ENCODE measurements around the gene DNAJC22.
"Not testable (repeated sequence)": the region's sequence is repeated elsewhere in the genome, so short reads cannot be mapped to it uniquely, and the experiment has no call there.

The DNAJC22 gene

GRCh38 chr12:49309386-49309785 is 37.3 kb upstream of the DNAJC22 start:
- H3K4me3 ChIP-seq (ENCODE audit: low read depth, low read length) = no peak overlapping the region
- TF ChIP-seq CTCF (IDR thresholded peaks at IDR 0.05; ENCODE audit: low read depth, low read length) = no peak
- in situ Hi-C loops (cut with HindIII; ENCODE audit: low sequenced_read_pairs) = no loop called here
- DNase-seq (ENCODE audit: low read depth, low spot score) = no peak

GRCh38 chr12:49310451-49311000 is 36.2 kb upstream of the DNAJC22 start:
- H3K4me3 ChIP-seq (ENCODE audit: low read depth, low read length); DNase-seq (ENCODE audit: low read depth, low spot score); in situ Hi-C loops (cut with HindIII; ENCODE audit: low sequenced_read_pairs): not testable (repeated sequence)

GRCh38 chr12:49314811-49315210 is 31.9 kb upstream of the DNAJC22 start:
- TF ChIP-seq CTCF (IDR thresholded peaks at IDR 0.05; ENCODE audit: low read depth, low read length) = no peak
- in situ Hi-C loops (cut with HindIII; ENCODE audit: low sequenced_read_pairs) = no loop called here
- H3K4me3 ChIP-seq (ENCODE audit: low read depth, low read length) = no peak overlapping the region
- no peak for DNase-seq (ENCODE audit: low read depth, low spot score)

GRCh38 chr12:49317118-49317517 is 29.6 kb upstream of the DNAJC22 start:
- in situ Hi-C loops (cut with HindIII; ENCODE audit: low sequenced_read_pairs); DNase-seq (ENCODE audit: low read depth, low spot score); H3K4me3 ChIP-seq (ENCODE audit: low read depth, low read length): not testable (repeated sequence)

GRCh38 chr12:49320411-49321103 is 26.1 kb upstream of the DNAJC22 start:
- DNase-seq (ENCODE audit: low read depth, low spot score); in situ Hi-C loops (cut with HindIII; ENCODE audit: low sequenced_read_pairs); H3K4me3 ChIP-seq (ENCODE audit: low read depth, low read length): not testable (repeated sequence)

- no peak for DNase-seq (ENCODE audit: low read depth, low spot score)
- TF ChIP-seq CTCF (IDR thresholded peaks at IDR 0.05; ENCODE audit: low read depth, low read length) = no peak
- in situ Hi-C loops (cut with HindIII; ENCODE audit: low sequenced_read_pairs) = no loop called here
- peak overlapping the region; percentile 77 for H3K4me3 ChIP-seq (ENCODE audit: low read depth, low read length)
These were observed 24.4 kb upstream of the DNAJC22 start for GRCh38 chr12:49322367-49322707.

GRCh38 chr12:49322708-49323523 is 23.8 kb upstream of the DNAJC22 start, which contains the start of gene TROAP:
TROAP (plus strand) TSS chr12:49323255; CDS start chr12:49323609, 354 bp downstream.
- H3K4me3 ChIP-seq (ENCODE audit: low read depth, low read length) = peak within 1 kb of the TSS; percentile 77
- no peak for TF ChIP-seq CTCF (IDR thresholded peaks at IDR 0.05; ENCODE audit: low read depth, low read length)
- in situ Hi-C loops (cut with HindIII; ENCODE audit: low sequenced_read_pairs) = no loop called here
- DNase-seq (ENCODE audit: low read depth, low spot score) = peak; percentile 99

- TF ChIP-seq CTCF (IDR thresholded peaks at IDR 0.05; ENCODE audit: low read depth, low read length) = no peak
- no peak for DNase-seq (ENCODE audit: low read depth, low spot score)
- in situ Hi-C loops (cut with HindIII; ENCODE audit: low sequenced_read_pairs) = no loop called here
- H3K4me3 ChIP-seq (ENCODE audit: low read depth, low read length) = peak overlapping the region; percentile 77
These were observed 23.1 kb upstream of the DNAJC22 start for GRCh38 chr12:49323524-49324097.
